GM12878 (cell line): Measurements from ENCODE around the gene DRC1.

ENCODE experiments used
- CHD4 ChIP-seq: fragments of 200-600 bp; sonication (generic); IDR thresholded peaks from 2 replicates; pipeline ENCODE4 v1.6.1; 2016; ENCODE audit warnings: mild to moderate bottlenecking
- EED ChIP-seq: sonication (generic); IDR thresholded peaks from 2 replicates; pipeline ENCODE4 v1.6.1; 2016; ENCODE audit warnings: antibody characterized with exemption, low read depth
- MYC ChIP-seq: IDR thresholded peaks from 2 replicates; pipeline ENCODE4 v1.6.1; 2011; ENCODE audit warnings: mild to moderate bottlenecking, low read length, moderate library complexity, inconsistent platforms; ENCODE audit not compliant: insufficient read depth, insufficient replicate concordance, insufficient read length, severe bottlenecking
- PML ChIP-seq: IDR thresholded peaks from 2 replicates; pipeline ENCODE4 v1.6.1; 2012; ENCODE audit warnings: low read length, inconsistent platforms
- POLR2A ChIP-seq: IDR thresholded peaks from 2 replicates; pipeline ENCODE4 v1.6.1; 2011; ENCODE audit warnings: low read depth, mild to moderate bottlenecking, low read length
- PRDM15 ChIP-seq: fragments of 450-650 bp; formaldehyde crosslinking; IDR thresholded peaks from 2 replicates; pipeline ENCODE4 v1.4.0; 2020; ENCODE audit warnings: mild to moderate bottlenecking, moderate library complexity
- SMAD1 ChIP-seq: fragments of 450-650 bp; IDR thresholded peaks from 2 replicates; pipeline ENCODE4 v1.6.1; 2018; ENCODE audit warnings: mild to moderate bottlenecking, low read depth; ENCODE audit not compliant: partially characterized antibody
- SP1 ChIP-seq: IDR thresholded peaks from one replicate; pipeline ENCODE4 v1.6.1; 2011; ENCODE audit warnings: low read depth, low read length
- ZBTB11 ChIP-seq: fragments of 450-650 bp; formaldehyde crosslinking; IDR thresholded peaks from 2 replicates; pipeline ENCODE4 v1.5.0; 2022; ENCODE audit warnings: mild to moderate bottlenecking, missing genetic modification characterization
- ZNF274 ChIP-seq: IDR thresholded peaks from one replicate; pipeline ENCODE4 v1.8.0; 2011; ENCODE audit not compliant: insufficient read length, insufficient read depth
- ZNF384 ChIP-seq: IDR thresholded peaks from 2 replicates; pipeline ENCODE4 v1.6.1; 2012; ENCODE audit warnings: low read depth, mild to moderate bottlenecking, low read length, improper control_type of control experiment, borderline replicate concordance

- TF ChIP-seq PML = no peak
- TF ChIP-seq MYC = no peak
- TF ChIP-seq SP1 = no peak
- no peak for TF ChIP-seq POLR2A
- TF ChIP-seq PRDM15 (CRISPR knock-in tag) = no peak
- TF ChIP-seq ZNF274 = no peak
- TF ChIP-seq SMAD1 = no peak
- no peak for TF ChIP-seq EED
- TF ChIP-seq ZBTB11 (CRISPR knock-in tag) = no peak
- TF ChIP-seq ZNF384 = no peak
- TF ChIP-seq CHD4 = no peak
Measured at GRCh38 chr2:26449278-26450030, 47.7 kb downstream of the DRC1 start.
